GM18873 (cell line): Measurements from ENCODE around the gene BASP1.
"Not testable (repeated sequence)": the region's sequence is repeated elsewhere in the genome, so short reads cannot be mapped to it uniquely, and the experiment has no call there.

ENCODE experiments used
- ATAC-seq: cut with Tn5 transposase; IDR thresholded peaks from one replicate; pipeline ENCODE4 v1.9.1; 2021; ENCODE audit warnings: mild to moderate bottlenecking, moderate library complexity, moderate number of reproducible peaks; ENCODE audit not compliant: unreplicated experiment, low FRiP score

BASP1 gene

DNA sequence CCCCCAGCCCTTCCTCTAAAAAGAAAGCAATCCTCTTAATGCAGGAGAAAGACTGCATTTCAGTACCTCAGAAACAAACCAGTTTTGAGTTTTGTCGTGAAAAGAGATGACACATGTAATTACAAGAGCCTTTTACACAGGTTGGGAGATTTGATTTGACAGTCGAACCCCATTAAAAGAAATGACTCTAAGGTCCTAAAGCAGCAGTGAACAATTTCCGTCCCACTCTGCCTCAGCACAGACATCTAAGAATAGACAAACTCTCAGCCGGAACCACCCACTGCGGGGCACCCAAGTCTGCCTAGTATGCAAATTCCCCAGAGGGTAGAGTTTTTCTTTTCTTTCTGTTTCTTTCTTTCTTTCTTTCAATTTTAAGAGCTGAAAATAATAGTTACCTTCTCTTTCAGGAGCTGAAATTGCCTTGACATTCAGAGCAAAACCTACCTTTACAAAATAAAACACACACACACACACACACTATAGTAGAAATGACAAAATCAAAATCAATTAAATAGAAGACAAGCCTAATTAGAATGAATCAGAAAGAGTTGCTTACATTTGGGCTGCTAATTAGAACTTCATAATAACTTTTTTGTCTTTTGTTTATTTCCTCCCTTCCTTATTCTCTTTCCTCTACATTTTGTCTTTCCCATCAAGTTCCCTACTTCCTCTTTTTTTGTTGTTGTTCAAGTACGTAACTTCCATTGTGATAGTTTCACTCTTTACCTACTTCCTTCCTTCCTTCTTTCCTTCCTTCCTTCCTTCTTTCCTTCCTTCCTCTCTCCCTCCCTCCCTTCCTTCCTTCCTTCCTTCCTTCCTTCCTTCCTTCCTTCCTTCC, 65.1 kb downstream of the BASP1 start:
- peak; percentile 95 for ATAC-seq

GRCh38 chr5:17283121-17283415, 65.6 kb downstream of the BASP1 start:
- no peak for ATAC-seq

GRCh38 chr5:17287501-17288155, 70.2 kb downstream of the BASP1 start:
- no peak for ATAC-seq

DNA sequence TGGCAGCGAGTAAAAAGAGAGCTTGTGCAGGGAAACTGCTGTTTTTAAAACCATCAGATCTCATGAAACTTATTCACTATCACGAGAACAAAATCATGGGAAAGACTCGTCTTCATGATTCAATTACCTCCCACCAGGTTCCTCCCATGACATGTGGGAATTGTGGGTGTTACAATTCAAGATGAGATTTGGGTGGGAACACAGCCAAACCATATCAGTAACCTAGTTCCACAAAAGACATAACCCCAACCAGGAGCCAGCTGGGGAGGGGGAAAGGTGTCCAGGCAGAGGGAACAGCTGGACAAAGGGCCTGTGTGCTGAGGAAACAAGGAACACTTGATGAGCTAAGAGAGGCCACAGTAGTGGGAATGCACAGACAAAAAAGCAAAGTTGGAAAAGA, 71.1 kb downstream of the BASP1 start:
- ATAC-seq = no peak

- ATAC-seq = no peak
Observed at GRCh38 chr5:17289681-17290539, 72.5 kb downstream of the BASP1 start.

- no peak for ATAC-seq
Observed at GRCh38 chr5:17290540-17290974, 73.1 kb downstream of the BASP1 start.

- no peak for ATAC-seq
Observed at GRCh38 chr5:17292434-17293015, 75.1 kb downstream of the BASP1 start.

GRCh38 chr5:17294639-17295311, 77.3 kb downstream of the BASP1 start:
- no peak for ATAC-seq

- ATAC-seq = no peak
Observed at GRCh38 chr5:17295671-17296070, 78.2 kb downstream of the BASP1 start.

DNA sequence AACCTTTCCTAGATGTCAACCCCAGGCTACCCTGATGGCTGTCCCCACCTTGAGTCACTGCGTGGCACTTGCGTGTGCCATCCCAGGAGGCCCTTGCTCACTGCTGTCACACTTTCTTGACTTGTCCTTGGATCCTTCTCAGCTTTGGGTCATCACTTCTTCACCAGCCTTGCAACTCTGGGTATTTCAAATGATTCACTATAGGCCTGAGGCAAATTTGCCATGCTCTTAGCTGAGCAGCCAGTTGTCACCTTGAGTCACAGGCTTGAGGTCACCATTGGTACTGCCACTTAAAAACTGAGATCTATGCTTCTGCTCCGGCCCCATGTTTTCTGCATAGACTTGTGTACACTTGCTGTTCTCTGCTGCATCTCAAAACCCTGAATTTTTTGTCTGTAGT, 84.7 kb downstream of the BASP1 start:
- ATAC-seq = no peak

GRCh38 chr5:17302604-17303003, 85.2 kb downstream of the BASP1 start:
- no peak for ATAC-seq

- ATAC-seq = no peak
Observed at GRCh38 chr5:17304282-17304681, 86.9 kb downstream of the BASP1 start.

DNA sequence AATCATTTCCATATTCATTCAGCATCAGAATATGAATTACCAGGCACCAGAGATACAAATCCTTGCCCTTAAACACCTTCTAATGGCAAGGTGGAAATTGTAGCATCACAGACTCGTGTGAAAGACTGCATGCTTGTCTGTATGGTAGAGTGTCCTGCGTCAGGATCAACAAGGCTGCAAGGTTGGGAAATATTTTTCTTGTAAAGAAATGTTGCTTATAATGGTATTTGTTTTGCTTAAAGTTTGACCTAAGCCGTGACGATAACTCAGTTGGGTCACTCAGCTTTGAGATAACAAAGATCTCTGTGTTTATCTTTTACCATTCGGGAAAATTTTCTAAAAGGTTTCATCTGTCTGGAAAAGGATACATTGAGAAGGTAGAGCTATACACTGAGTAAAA, 87.6 kb downstream of the BASP1 start:
- no peak for ATAC-seq

GRCh38 chr5:17305964-17306725, 88.7 kb downstream of the BASP1 start:
- no peak for ATAC-seq

GRCh38 chr5:17306726-17307091, 89.3 kb downstream of the BASP1 start:
- no peak for ATAC-seq

DNA sequence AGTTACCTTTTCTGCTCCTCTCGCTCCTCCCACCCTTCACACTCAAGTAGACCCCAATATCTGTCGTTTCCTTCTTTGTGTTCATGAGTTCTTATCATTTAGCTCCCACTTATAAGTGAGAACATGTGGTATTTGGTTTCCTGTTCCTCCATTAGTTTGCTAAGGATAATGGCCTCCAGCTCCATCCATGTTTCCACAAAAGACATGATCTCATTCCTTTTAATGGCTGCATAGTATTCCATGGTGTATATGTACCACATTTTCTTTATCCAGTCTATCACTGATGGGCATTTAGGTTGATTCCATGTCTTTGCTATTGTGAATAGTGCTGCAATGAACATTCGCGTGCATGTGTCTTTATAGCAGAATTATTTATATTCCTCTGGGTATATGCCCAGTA, 90.0 kb downstream of the BASP1 start:
- ATAC-seq = not testable (repeated sequence)

GRCh38 chr5:17308326-17309065, 91.1 kb downstream of the BASP1 start:
- no peak for ATAC-seq

GRCh38 chr5:17309462-17309861, 92.0 kb downstream of the BASP1 start:
- ATAC-seq = no peak

- not testable (repeated sequence) for ATAC-seq
Observed at GRCh38 chr5:17310502-17310901, 93.1 kb downstream of the BASP1 start.
